ENCODE data around the gene ZGLP1.

Gene ZGLP1

DNA sequence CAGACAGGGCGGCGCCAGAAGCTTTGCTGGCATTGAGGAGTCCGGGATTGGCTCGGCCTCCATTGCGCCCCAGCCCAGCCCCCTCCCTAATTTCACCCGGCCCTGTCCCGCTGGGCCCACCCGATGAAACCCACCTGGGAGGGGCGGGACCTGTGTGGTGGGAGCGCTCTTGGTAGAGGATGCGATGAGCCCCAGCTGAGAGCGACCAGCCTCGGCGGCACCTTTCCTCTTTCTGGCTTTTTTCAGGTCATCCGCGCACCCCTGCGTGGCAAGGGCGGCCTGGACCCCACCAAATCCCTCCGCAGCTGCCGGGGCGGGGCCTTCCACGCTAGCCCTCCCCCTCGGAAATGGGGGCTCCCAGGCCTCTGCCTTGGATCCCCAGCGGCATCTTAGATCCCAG, at the start of gene ZGLP1:
TSS of gene ZGLP1 (minus strand) at position 393 of the 400 bp plus-strand sequence.
- TF ChIP-seq, protein P1, sequence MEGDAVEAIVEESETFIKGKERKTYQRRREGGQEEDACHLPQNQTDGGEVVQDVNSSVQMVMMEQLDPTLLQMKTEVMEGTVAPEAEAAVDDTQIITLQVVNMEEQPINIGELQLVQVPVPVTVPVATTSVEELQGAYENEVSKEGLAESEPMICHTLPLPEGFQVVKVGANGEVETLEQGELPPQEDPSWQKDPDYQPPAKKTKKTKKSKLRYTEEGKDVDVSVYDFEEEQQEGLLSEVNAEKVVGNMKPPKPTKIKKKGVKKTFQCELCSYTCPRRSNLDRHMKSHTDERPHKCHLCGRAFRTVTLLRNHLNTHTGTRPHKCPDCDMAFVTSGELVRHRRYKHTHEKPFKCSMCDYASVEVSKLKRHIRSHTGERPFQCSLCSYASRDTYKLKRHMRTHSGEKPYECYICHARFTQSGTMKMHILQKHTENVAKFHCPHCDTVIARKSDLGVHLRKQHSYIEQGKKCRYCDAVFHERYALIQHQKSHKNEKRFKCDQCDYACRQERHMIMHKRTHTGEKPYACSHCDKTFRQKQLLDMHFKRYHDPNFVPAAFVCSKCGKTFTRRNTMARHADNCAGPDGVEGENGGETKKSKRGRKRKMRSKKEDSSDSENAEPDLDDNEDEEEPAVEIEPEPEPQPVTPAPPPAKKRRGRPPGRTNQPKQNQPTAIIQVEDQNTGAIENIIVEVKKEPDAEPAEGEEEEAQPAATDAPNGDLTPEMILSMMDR (IDR thresholded peaks at IDR 0.05; ENCODE audit: borderline replicate concordance, insufficient read depth, low read depth, low read length) = no peak

GRCh38 chr19:10356431-10356830, 46.8 kb upstream of the ZGLP1 start:
- no peak overlapping the region for H3K4me3 ChIP-seq (ENCODE audit: low read depth, low read length)
- TF ChIP-seq, protein P1 (IDR thresholded peaks at IDR 0.05; ENCODE audit: borderline replicate concordance, insufficient read depth, low read depth, low read length) = no peak

More for the DNA sequence above, at the start of gene ZGLP1:
- no peak within 1 kb of the TSS for H3K4me3 ChIP-seq (ENCODE audit: low read depth, low read length)

GRCh38 chr19:10353793-10354391, 44.3 kb upstream of the ZGLP1 start:
- no peak overlapping the region for H3K4me3 ChIP-seq (ENCODE audit: low read depth, low read length)
- TF ChIP-seq, protein P1 (IDR thresholded peaks at IDR 0.05; ENCODE audit: borderline replicate concordance, insufficient read depth, low read depth, low read length) = no peak

DNA sequence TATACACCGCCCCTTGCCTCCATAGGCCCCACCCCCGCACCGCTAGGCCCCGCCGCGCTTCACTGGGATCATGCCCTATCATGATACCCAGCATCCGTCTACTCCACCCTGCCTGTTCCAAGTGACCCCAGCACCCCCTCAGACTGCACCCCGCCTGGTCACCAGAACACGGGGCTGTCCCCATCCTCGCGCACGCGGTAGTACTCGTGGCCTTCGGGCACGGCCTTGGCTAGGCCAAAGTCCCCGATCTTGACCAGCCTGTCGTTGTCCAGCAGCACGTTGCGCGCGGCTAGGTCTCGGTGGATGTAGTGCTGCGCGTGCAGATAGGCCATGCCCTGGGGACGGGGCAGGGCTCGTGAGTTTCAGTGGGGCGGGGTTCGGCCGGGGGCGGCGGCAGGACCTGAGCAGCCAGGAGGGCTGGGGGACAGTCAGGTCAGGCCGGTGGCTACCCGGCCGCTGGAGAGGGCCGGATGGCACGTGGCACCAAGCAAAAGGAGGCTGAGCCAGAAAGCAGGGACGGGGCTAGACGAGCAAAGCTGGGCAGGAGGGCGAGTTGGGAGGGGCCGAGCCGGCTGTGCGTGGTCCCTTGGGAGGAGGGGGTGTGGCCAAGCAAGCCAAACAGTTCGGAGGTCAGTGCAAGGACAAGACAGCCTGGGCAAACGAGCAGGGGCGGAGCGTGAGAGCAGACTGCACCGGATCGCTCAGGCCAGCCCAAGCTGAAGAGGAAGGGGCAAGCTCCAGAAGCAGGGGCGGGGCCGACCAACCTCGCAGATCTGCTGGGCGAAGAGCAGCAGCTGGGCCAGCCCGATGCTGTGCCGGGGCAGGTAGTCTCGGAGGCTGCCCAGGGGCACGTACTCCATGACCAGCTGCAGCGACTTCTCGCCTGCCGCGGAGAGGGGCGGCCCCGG, 43.4 kb upstream of the ZGLP1 start:
- TF ChIP-seq, protein P1 (IDR thresholded peaks at IDR 0.05; ENCODE audit: borderline replicate concordance, insufficient read depth, low read depth, low read length) = no peak
- H3K4me3 ChIP-seq (ENCODE audit: low read depth, low read length) = no peak overlapping the region

GRCh38 chr19:10346509-10346908, 36.9 kb upstream of the ZGLP1 start:
- TF ChIP-seq, protein P1 (IDR thresholded peaks at IDR 0.05; ENCODE audit: borderline replicate concordance, insufficient read depth, low read depth, low read length) = no peak
- H3K4me3 ChIP-seq (ENCODE audit: low read depth, low read length) = no peak overlapping the region

DNA sequence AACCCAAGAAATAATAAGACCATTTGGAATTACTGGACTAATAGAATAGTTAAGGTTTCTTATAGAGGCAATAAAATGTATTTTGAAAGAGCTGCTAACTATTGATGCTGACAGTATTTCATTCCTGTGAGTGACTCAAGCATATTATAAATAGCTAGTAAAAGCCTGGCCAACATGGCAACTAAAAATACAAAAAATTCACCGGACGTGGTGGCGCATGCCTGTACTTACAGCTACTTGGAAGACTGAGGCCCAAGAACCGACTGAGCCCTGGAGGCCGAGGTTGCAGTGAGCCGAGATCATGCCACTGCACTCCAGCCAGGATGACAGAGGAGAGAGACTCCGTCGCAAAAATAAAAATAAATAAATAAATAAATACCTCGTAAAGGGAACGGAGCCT, 35.2 kb upstream of the ZGLP1 start:
- TF ChIP-seq, protein P1 (IDR thresholded peaks at IDR 0.05; ENCODE audit: borderline replicate concordance, insufficient read depth, low read depth, low read length) = no peak

More for the DNA sequence above, 35.2 kb upstream of the ZGLP1 start:
- H3K4me3 ChIP-seq (ENCODE audit: low read depth, low read length) = no peak overlapping the region
